ENCODE measurements around the gene MORN3.
"Not testable (repeated sequence)": the region's sequence is repeated elsewhere in the genome, so short reads cannot be mapped to it uniquely, and the experiment has no call there.

Gene MORN3

DNA sequence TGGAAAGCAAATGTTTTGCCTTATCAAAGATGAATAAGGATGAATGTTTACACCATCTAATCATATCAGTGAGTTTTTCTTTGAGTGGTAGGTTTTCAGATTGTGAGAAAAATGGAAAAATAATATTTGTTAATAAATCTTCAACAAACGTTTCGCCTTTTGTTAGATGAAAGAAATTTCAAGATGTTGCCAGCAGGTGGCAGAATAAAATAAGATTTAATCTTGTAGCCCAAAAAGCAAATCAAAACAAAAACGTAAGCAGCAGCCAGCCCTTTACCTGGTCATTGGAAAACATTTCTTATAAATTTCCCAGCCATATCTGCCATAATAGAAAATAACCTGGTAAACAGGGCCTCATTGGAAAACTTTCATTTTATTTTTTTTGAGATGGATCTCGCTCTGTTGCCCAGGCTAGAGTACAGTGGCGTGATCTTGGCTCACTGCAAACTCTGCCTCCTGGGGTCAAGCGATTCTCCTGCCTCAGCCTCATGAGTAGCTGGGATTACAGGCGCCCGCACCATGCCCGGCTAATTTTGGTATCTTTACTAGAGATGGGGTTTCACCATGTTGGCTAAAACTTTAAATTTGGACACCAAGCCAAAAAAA is 27.7 kb upstream of the MORN3 start:
- no peak overlapping the region for H3K4me3 ChIP-seq
- no peak overlapping the region for H3K27ac ChIP-seq

GRCh38 chr12:121693155-121693687 is 23.8 kb upstream of the MORN3 start:
- no peak overlapping the region for H3K4me3 ChIP-seq
- no peak overlapping the region for H3K27ac ChIP-seq

- not testable (repeated sequence) for H3K27ac ChIP-seq, H3K4me3 ChIP-seq
These were observed 23.3 kb upstream of the MORN3 start for GRCh38 chr12:121692744-121693143.

DNA sequence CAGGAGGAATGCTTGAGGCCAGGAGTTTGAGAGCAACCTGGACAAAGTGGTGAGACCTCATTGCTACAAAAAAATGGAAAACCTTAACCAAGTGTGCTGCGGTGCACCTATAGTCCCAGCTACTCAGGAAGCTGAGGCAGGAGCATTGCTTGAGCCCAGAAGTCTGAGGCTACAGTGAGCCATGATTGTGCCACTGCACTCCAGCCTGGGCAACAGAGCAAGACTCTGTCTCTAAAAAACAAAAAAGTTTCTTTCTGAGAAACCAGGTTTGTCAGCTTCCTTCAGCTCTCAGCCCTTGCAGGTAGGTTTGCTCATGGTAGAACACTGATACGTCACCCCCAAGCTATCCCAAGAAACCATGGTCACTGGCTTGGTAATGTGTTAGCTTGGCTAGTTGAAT is 20.0 kb upstream of the MORN3 start:
- Histone ChIP-seq H3K27ac (no peak overlapping the region), H3K4me3 (no peak overlapping the region)

DNA sequence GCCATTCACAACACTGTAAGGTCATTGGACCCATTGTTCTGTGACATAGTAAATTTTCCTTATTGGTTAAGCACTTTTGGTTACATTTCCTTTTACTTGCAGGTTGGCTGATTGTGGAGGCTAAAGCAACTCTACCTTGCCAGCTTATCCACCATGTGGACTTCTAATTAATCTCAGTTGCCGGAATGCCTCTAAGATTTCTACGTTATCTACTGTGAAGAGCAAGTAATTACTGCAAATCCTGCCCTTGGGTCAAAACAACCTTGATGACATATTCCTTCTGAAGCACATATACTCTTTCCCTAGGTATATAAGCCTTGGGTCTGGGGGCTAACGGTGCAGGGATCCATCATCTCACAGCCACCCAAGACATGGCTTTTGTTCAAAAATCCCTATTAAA is 19.5 kb upstream of the MORN3 start:
- no peak overlapping the region for H3K4me3 ChIP-seq
- no peak overlapping the region for H3K27ac ChIP-seq

DNA sequence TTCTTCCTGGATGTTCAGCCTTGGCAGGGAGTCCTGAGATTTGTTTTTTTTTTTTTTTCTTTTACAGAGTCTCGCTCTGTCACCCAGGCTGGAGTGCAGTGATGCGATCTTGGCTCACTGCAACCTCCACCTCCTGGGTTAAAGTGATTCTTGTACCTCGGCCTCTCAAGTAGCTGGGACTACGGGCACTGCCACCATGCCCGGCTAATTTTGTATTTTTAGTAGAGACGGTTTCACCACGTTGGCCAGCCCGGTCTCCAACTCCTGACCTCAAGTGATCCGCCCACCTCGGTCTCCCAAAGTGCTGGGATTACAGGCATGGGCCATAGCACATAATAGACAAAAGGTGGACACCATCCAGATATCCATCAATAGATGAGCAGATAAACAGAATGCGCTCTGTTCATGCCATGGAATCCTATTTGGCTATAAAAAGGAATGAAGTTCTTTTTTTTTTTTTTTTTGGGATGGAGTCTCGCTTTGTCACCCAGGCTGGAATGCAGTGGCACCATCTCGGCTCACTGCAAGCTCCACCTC is 10.3 kb upstream of the MORN3 start:
- H3K27ac ChIP-seq: peak overlapping the region in 3 of 21 experiments; percentile 31 to 60 (median 31)
- H3K4me3 ChIP-seq: not testable (repeated sequence)

GRCh38 chr12:121678716-121679300 is 9.4 kb upstream of the MORN3 start:
- Histone ChIP-seq H3K4me3 (no peak overlapping the region), H3K27ac (peak overlapping the region in 5 of 21 experiments; percentile 6 to 60 (median 19))

DNA sequence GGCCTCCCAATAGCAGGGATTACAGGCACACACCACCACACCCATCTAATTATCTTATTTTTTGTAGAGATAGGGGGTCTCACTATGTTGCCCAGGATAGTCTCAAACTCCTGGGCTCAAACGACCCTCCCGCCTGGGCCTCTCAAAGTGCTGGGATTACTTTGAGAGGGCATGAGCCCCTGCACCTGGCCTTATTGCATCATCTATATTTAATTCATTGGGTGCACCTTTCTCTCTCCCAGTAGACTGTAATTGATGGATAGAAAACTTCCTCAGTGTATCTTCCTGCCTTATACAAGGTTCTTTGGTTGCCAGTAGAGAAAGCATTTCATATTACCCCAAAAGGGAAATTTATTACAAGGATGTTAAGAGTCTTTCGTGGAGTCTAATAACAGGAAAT is 8.9 kb upstream of the MORN3 start:
- no peak overlapping the region for H3K4me3 ChIP-seq
- peak overlapping the region in 2 of 21 experiments; percentile 6 to 11 for H3K27ac ChIP-seq

- no peak overlapping the region for H3K27ac ChIP-seq
- no peak overlapping the region for H3K4me3 ChIP-seq
These were observed 6.7 kb upstream of the MORN3 start for GRCh38 chr12:121676190-121676589.

GRCh38 chr12:121673013-121673511 is 3.6 kb upstream of the MORN3 start:
- H3K27ac ChIP-seq: peak overlapping the region in 20 of 21 experiments; percentile 46 to 90 (median 78)
- peak overlapping the region; percentile 33 to 59 (median 39) for H3K4me3 ChIP-seq

DNA sequence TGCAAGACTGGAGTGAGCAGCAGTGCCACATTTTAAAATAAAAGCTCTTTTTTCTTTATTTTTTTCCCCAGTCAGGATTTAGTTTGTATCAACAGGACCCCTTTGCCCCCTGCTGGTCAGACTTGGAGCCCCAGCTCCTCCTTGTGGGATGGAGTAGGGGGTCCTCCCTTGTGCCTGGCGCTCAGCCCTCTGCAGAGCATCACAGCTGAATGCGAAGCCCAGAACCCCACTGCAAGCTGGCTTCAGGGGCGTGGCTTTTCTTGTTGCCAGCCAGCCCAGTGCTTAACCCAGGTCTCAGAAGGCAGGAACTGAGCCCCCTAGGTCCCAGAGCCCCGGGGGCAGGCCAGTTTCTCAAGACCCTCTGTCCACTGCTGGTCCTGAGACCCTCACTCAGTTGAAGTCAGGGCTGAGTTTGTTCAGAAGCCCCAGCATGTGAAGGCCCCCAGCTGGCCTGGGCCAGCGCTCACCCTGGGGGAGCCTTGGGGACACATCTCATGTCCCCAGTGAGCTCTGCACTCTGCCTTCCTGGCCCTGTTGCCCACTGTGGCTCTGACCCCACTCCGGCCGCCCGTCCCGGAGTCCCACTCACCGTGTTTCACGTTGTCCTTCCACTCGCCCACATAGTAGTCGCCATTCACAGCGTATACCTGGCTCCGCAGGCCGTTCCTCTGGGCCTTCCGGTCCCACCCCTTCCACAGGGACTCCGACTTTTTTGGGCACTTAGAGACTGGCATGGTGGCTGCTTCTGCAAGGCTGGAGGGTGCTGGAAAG is 519 bp downstream of the MORN3 start:
- peak overlapping the region in 6 of 21 experiments; percentile 2 to 59 (median 40) for H3K27ac ChIP-seq
- H3K4me3 ChIP-seq: peak overlapping the region in 1 of 7 experiments; percentile 1

DNA sequence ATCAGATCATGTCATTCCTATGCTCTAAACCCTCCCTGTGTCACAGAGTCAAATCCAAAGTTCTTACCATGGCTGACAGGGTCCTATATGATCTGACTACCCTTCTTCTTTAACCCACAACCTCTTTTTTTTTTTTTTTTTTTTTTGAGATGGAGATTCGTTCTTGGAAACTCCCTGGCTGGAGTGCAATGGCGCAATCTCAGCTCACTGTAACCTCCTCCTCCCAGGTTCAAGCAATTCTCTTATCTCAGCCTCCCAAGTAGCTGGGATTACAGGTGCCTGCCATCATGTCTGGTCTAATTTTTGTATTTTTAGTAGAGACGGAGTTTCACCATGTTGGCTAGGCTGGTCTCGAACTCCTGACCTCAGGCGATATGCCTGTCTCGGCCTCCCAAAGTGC is 2.6 kb downstream of the MORN3 start:
- H3K4me3 ChIP-seq: not testable (repeated sequence)
- peak overlapping the region in 1 of 21 experiments; percentile 23 for H3K27ac ChIP-seq

- Histone ChIP-seq H3K4me3 (no peak overlapping the region), H3K27ac (peak overlapping the region in 7 of 21 experiments; percentile 39 to 89 (median 67))
These were observed 5.9 kb downstream of the MORN3 start for GRCh38 chr12:121663610-121663929.

GRCh38 chr12:121661353-121662105 is 7.9 kb downstream of the MORN3 start:
- not testable (repeated sequence) for H3K27ac ChIP-seq, H3K4me3 ChIP-seq

DNA sequence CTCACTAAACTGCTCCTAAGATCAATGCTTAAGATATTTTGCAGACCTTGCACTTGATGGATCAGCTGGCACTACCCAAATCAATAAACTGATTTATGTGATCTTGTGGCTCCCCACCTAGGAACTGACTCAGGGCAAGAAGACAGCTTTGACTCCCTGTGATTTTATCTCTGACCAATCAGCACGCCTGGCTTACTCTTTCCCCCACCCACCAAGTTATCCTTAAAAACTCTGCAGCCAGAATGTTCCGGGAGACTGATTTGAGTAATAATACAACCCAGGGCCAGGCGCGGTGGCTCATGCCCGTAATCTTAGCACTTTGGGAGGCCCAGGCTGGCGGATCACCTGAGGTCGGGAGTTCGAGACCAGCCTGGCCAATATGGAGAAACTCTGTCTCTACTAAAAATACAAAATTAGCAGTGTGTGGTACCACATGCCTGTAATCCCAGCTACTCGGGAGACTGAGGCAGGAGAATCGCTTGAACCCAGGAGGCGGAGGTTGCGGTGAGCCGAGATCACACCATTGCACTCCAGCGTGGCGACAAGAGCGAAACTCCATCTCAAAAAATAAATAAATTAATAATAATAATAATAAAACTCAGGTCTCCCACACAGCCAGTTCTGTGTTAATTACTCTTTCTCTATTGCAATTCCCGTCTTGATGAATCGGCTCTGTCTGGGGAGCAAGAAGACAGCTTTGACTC is 12.0 kb downstream of the MORN3 start:
- H3K27ac ChIP-seq: peak overlapping the region in 3 of 21 experiments; percentile 27 to 93 (median 57)
- H3K4me3 ChIP-seq: no peak overlapping the region

- no peak overlapping the region for H3K27ac ChIP-seq
- H3K4me3 ChIP-seq: no peak overlapping the region
These were observed 13.3 kb downstream of the MORN3 start for GRCh38 chr12:121656122-121656521.

DNA sequence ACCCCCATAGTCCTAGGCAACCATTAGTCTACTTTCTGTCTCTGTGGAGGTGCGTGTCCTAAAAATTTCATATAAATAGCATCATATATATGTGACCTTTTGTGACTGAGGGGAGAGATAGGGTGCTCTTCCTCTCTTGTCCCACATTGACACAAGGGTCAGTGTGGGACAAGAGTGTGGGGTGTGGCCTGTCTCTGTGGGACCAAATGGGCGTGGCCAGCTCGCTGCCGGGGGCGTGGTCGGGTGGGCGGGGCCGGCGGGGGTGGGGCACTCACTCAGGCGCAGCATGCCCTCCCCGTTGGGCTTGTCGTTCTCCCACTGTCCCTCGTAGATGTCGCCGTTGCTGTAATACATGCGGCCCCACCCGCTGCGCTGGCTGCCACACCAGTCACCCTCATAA is 15.5 kb downstream of the MORN3 start:
- Histone ChIP-seq H3K4me3 (no peak overlapping the region), H3K27ac (no peak overlapping the region)

GRCh38 chr12:121652767-121653497 is 16.5 kb downstream of the MORN3 start:
- Histone ChIP-seq H3K27ac (peak overlapping the region in 13 of 21 experiments; percentile 9 to 71 (median 45)), H3K4me3 (no peak overlapping the region)

Measured in skin epidermis (tissue), 12 donors.